Activated T-helper 17 cell treated with anti-CD3 and anti-CD28 coated beads, Interleukin-2, amount 50 U/mL, for 72 hours (primary cell): ENCODE results near the gene NBAS. TPM values are rescaled to one million over a fixed set of nuclear protein-coding genes. Genes with fewer than 3 reads are reported as not detected.

Experiments
- ATAC-seq: fragments of 150-1000 bp; cut with Tn5 transposase; replicated peaks from 2 replicates; pipeline ENCODE4 v1.10.0; 2021; ENCODE audit warnings: mild to moderate bottlenecking, moderate library complexity
- H3K27ac Mint-ChIP-seq: one replicate; pipeline ENCODE4 v1.8.0; 2022; ENCODE audit warnings: mixed read lengths
- H3K27me3 Mint-ChIP-seq: one replicate; pipeline ENCODE4 v1.8.0; 2022; ENCODE audit warnings: mixed read lengths
- H3K36me3 Mint-ChIP-seq: one replicate; pipeline ENCODE4 v1.8.0; 2022; ENCODE audit warnings: low read depth, mild to moderate bottlenecking, mixed read lengths
- H3K4me1 Mint-ChIP-seq: one replicate; pipeline ENCODE4 v1.8.0; 2022; ENCODE audit warnings: mixed read lengths
- H3K4me3 Mint-ChIP-seq: one replicate; pipeline ENCODE4 v1.8.0; 2022; ENCODE audit warnings: mild to moderate bottlenecking, mixed read lengths
- H3K9me3 Mint-ChIP-seq: one replicate; pipeline ENCODE4 v1.8.0; 2022; ENCODE audit warnings: mixed read lengths
- total RNA-seq, 2 donors: library from RNA; stranded (reverse); gene quantifications; one replicate each; pipeline ENCODE4 v1.2.3, GENCODE V29; 2022

The NBAS gene
- total RNA-seq, 2 donors from 2014 or later, result 36.3 to 39.5 TPM

DNA sequence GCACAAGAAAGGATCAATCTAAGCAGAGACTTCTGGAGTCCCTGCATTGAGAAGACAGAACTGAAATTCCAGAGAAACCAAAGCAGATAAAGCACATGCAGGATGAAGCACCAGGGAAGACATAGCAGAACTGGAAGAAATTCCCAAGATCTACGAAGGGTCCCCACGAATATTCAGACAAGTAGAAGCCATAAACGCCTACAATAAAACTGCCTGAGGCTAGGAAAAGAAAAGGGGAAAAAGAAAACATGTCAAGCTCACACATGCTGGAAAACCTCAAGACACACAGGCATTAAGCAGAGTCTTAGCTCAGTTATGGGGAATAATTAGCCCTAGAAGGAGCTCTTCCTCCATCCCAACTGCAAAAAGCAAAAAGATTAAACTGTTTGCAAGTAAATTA, 171.2 kb downstream of the NBAS start:
- H3K27me3 Mint-ChIP-seq, result no peaks in the 10 kb centered on the region
- no peak overlapping the region for H3K27ac Mint-ChIP-seq
- H3K36me3 Mint-ChIP-seq, result peaks cover 80% of the 10 kb centered on the region
- no peak overlapping the region for H3K4me3 Mint-ChIP-seq
- no peaks in the 10 kb centered on the region for H3K4me1 Mint-ChIP-seq
- no peak for ATAC-seq
- H3K9me3 Mint-ChIP-seq, result no peaks in the 10 kb centered on the region

DNA sequence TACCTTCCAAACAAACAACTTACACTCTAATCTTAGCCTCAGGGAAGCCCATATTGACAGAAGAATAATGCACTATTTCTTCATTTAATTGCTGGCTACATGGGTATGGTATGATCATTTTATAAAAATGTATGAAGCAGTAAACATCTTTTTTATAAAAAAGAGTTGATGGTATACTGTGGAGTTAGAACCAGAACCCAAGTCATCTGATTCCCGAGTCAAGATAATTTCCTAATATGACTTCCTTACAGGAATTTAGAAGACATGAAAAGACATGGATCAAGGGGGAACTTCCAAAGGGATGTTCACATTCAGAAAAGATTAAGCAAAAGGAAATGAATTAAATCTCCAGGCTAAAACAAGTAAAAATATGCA, 171.8 kb downstream of the NBAS start:
- no peak overlapping the region for H3K27ac Mint-ChIP-seq
- peaks cover 80% of the 10 kb centered on the region for H3K36me3 Mint-ChIP-seq
- no peaks in the 10 kb centered on the region for H3K9me3 Mint-ChIP-seq
- H3K27me3 Mint-ChIP-seq, result no peaks in the 10 kb centered on the region
- no peaks in the 10 kb centered on the region for H3K4me1 Mint-ChIP-seq
- H3K4me3 Mint-ChIP-seq, result no peak overlapping the region
- ATAC-seq, result no peak

DNA sequence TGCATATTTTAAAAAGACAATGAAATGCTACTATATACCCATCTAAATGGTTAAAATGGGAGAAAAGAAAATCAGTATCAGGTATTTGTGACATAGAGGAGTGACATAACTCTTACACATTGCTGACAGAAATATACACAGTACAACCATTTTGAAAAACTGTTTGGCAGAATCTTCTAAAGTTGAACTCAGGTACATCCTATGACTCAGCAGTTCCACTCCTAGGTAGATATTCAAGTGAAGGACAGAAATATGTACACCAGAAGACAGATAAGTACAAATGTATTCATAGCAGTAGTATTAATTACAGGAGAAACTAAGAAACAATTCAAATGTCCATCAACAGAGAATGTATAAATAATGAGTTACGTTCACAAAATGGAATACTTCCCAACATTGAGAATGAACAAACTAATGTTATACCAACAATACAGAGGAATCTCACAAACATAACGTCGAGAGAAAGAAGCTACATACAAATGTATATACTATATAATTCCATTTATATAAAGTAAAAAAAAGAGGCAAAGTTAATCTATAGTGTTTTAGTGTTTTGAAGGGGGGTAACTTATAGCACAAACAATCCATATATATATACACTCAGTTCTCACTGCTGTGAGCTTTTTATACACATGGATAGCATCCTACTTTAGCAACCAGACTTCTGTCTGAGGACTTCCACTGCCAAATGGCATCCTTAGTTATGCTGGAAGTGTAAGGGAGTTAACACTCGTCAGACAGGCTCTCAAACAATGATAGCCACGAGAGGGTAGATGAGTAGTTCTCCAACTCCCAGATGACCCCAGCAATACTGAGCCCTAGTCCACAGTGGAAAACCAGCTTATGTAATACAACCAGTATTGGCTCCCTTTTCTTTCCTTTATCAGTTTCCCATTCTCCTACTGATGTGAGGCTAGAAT, 172.5 kb downstream of the NBAS start:
- no peak for ATAC-seq
- H3K9me3 Mint-ChIP-seq, result no peaks in the 10 kb centered on the region
- no peaks in the 10 kb centered on the region for H3K27me3 Mint-ChIP-seq
- H3K27ac Mint-ChIP-seq, result no peak overlapping the region
- no peak overlapping the region for H3K4me3 Mint-ChIP-seq
- peaks cover 80% of the 10 kb centered on the region for H3K36me3 Mint-ChIP-seq
- no peaks in the 10 kb centered on the region for H3K4me1 Mint-ChIP-seq

DNA sequence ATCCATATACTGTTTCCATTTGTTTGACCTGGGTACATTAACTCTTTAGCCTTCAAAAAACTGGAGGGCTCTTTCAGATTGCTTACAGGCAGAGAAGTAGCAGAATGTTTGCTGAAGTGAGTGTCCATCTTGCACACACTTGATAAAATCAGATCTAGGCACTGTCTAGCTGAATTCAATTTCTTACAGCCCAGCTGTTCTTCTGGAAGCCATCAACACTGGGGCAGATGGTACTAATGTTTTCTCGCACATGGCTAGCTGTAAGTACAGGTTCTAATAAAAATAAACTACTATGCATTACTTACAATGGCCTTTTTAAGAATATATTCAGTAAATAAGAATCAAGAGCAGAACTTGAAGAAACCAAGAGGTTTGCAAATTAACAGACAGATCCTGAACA, 175.9 kb downstream of the NBAS start:
- H3K27ac Mint-ChIP-seq, result no peak overlapping the region
- ATAC-seq, result no peak
- H3K4me3 Mint-ChIP-seq, result no peak overlapping the region
- peaks cover 64% of the 10 kb centered on the region for H3K36me3 Mint-ChIP-seq
- no peaks in the 10 kb centered on the region for H3K9me3 Mint-ChIP-seq
- H3K27me3 Mint-ChIP-seq, result no peaks in the 10 kb centered on the region
- H3K4me1 Mint-ChIP-seq, result no peaks in the 10 kb centered on the region

GRCh38 chr2:15383695-15384350, 177.3 kb downstream of the NBAS start:
- H3K9me3 Mint-ChIP-seq, result no peaks in the 10 kb centered on the region
- ATAC-seq, result no peak
- no peak overlapping the region for H3K27ac Mint-ChIP-seq
- peaks cover under 1% of the 10 kb centered on the region for H3K4me1 Mint-ChIP-seq
- H3K27me3 Mint-ChIP-seq, result no peaks in the 10 kb centered on the region
- no peak overlapping the region for H3K4me3 Mint-ChIP-seq
- H3K36me3 Mint-ChIP-seq, result peaks cover 62% of the 10 kb centered on the region

GRCh38 chr2:15378148-15378908, 182.8 kb downstream of the NBAS start:
- Mint-ChIP-seq H3K4me3 (peak overlapping the region; percentile 19), H3K9me3 (no peaks in the 10 kb centered on the region), H3K27me3 (no peaks in the 10 kb centered on the region), H3K27ac (peak overlapping the region; percentile 55), H3K36me3 (peaks cover 75% of the 10 kb centered on the region), H3K4me1 (peaks cover 10% of the 10 kb centered on the region)
- peak; percentile 61 for ATAC-seq

DNA sequence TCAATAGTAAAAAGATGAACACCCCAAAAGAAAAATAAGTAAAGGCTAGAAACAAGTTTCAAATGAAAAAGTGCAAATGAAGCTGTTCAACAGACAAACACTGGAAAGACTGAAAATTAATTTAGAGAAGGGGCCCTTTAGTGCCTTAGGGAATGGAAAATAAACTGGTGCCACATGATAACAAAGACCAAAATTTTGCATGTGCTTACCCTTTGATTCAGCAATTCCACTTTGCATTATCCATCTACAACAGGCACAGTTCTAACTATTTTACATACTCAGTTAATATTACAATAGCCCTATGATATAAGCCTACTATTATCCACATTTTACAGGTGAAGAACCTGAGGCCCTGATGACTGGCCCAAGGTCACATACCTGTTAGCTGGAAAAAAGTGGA, 183.9 kb downstream of the NBAS start:
- Mint-ChIP-seq H3K36me3 (peaks cover 75% of the 10 kb centered on the region), H3K4me1 (peaks cover 10% of the 10 kb centered on the region), H3K27ac (no peak overlapping the region), H3K4me3 (no peak overlapping the region), H3K27me3 (no peaks in the 10 kb centered on the region), H3K9me3 (no peaks in the 10 kb centered on the region)
- no peak for ATAC-seq

GRCh38 chr2:15372019-15372418, 189.1 kb downstream of the NBAS start:
- ATAC-seq, result no peak
- no peaks in the 10 kb centered on the region for H3K4me1 Mint-ChIP-seq
- H3K36me3 Mint-ChIP-seq, result peaks cover 67% of the 10 kb centered on the region
- no peak overlapping the region for H3K4me3 Mint-ChIP-seq
- H3K27ac Mint-ChIP-seq, result no peak overlapping the region
- H3K9me3 Mint-ChIP-seq, result no peaks in the 10 kb centered on the region
- H3K27me3 Mint-ChIP-seq, result no peaks in the 10 kb centered on the region

DNA sequence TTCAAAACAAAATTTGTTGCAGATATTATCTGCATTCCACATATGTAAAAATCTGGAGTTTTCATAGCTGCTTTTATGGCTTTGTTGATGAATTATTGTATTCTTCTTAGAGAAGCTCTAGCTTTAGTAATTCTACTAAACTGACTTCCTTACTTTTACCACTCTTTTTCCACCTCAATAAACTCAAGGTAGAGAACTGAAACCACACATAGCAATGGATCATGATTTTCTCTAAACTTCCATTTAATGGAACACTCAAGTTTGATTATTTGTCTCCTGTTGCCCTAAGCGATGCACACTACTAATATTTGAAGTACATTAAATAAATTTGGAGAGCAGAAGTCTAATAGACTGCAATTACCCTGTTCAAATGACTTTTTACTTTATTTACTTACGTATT, 192.0 kb downstream of the NBAS start:
- no peaks in the 10 kb centered on the region for H3K9me3 Mint-ChIP-seq

GRCh38 chr2:15367715-15368114, 193.4 kb downstream of the NBAS start:
- Mint-ChIP-seq H3K36me3 (peaks cover 69% of the 10 kb centered on the region), H3K27me3 (no peaks in the 10 kb centered on the region), H3K4me3 (no peak overlapping the region), H3K4me1 (no peaks in the 10 kb centered on the region), H3K27ac (no peak overlapping the region), H3K9me3 (no peaks in the 10 kb centered on the region)
- no peak for ATAC-seq

More for the DNA sequence above, 192.0 kb downstream of the NBAS start:
- H3K27ac Mint-ChIP-seq, result no peak overlapping the region
- no peak for ATAC-seq
- H3K4me1 Mint-ChIP-seq, result no peaks in the 10 kb centered on the region
- no peaks in the 10 kb centered on the region for H3K27me3 Mint-ChIP-seq
- H3K36me3 Mint-ChIP-seq, result peaks cover 69% of the 10 kb centered on the region
- H3K4me3 Mint-ChIP-seq, result no peak overlapping the region

GRCh38 chr2:15367205-15367604, 193.9 kb downstream of the NBAS start:
- no peak overlapping the region for H3K4me3 Mint-ChIP-seq
- H3K4me1 Mint-ChIP-seq, result no peaks in the 10 kb centered on the region
- H3K27ac Mint-ChIP-seq, result no peak overlapping the region
- peaks cover 69% of the 10 kb centered on the region for H3K36me3 Mint-ChIP-seq
- no peaks in the 10 kb centered on the region for H3K9me3 Mint-ChIP-seq
- H3K27me3 Mint-ChIP-seq, result no peaks in the 10 kb centered on the region
- ATAC-seq, result no peak

DNA sequence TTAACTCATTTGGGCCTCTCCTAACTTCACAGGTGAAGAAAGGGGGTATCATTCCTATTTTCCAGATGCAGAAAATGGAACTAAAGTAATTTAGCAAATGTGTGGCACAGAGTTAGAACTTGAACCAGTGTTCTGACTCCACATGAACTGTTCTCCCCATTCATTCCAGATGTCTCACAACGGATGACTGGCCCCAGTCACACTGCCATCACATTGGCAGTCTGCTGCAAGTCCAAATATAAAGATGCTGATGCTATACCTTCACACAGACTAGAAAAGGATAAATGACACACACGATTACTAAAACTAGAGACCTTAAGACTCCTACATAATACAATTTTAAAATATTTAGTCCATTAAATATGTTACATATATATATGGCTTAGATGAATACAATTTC, 195.7 kb downstream of the NBAS start:
- H3K9me3 Mint-ChIP-seq, result no peaks in the 10 kb centered on the region
- no peak overlapping the region for H3K4me3 Mint-ChIP-seq
- no peak for ATAC-seq
- peaks cover 56% of the 10 kb centered on the region for H3K36me3 Mint-ChIP-seq
- no peaks in the 10 kb centered on the region for H3K27me3 Mint-ChIP-seq
- no peak overlapping the region for H3K27ac Mint-ChIP-seq
- no peaks in the 10 kb centered on the region for H3K4me1 Mint-ChIP-seq

- Mint-ChIP-seq H3K4me1 (no peaks in the 10 kb centered on the region), H3K4me3 (no peak overlapping the region), H3K27ac (no peak overlapping the region)
These were observed 196.6 kb downstream of the NBAS start for GRCh38 chr2:15364561-15364960.

GRCh38 chr2:15363734-15364133, 197.4 kb downstream of the NBAS start:
- Mint-ChIP-seq H3K27ac (no peak overlapping the region), H3K4me3 (no peak overlapping the region), H3K4me1 (no peaks in the 10 kb centered on the region), H3K9me3 (no peaks in the 10 kb centered on the region), H3K36me3 (peaks cover 60% of the 10 kb centered on the region), H3K27me3 (no peaks in the 10 kb centered on the region)
- no peak for ATAC-seq

More at GRCh38 chr2:15364561-15364960, 196.6 kb downstream of the NBAS start:
- no peak for ATAC-seq
- Mint-ChIP-seq H3K27me3 (no peaks in the 10 kb centered on the region), H3K36me3 (peaks cover 60% of the 10 kb centered on the region), H3K9me3 (no peaks in the 10 kb centered on the region)
